GM23338 (cell line): Measurements from ENCODE around the gene TNNT2. TPM values are rescaled to one million over a fixed set of nuclear protein-coding genes. Genes with fewer than 3 reads are reported as not detected.

ENCODE experiments used
- ATAC-seq: fragments of 200-7000 bp; cut with Tn5 transposase; 3 replicates; pipeline ENCODE4 v1.9.1; 2020
- DNase-seq: peaks from one replicate; pipeline ENCODE4 v3.0.0-alpha.2; 2015; ENCODE audit warnings: low spot score
- H2AFZ ChIP-seq: fragments of 200-600 bp; sonication (generic); 2 replicates; pipeline ENCODE4 v1.8.0; 2016; ENCODE audit warnings: antibody characterized with exemption, mild to moderate bottlenecking, moderate library complexity
- H3F3A ChIP-seq: fragments of 200-600 bp; sonication (generic); replicated peaks from 2 replicates; pipeline ENCODE4 v1.8.0; 2017; ENCODE audit warnings: antibody characterized with exemption, mixed run types, low read depth
- H3K27ac ChIP-seq: fragments of 200-600 bp; sonication (generic); 2 replicates; pipeline ENCODE4 v1.6.1; 2016; ENCODE audit warnings: low read depth
- H3K27me3 ChIP-seq: fragments of 200-600 bp; sonication (generic); 2 replicates; pipeline ENCODE4 v1.8.0; 2016; ENCODE audit warnings: mild to moderate bottlenecking, mixed run types, moderate library complexity; ENCODE audit not compliant: insufficient read depth
- H3K36me3 ChIP-seq: fragments of 200-600 bp; sonication (generic); 2 replicates; pipeline ENCODE4 v1.8.0; 2016; ENCODE audit warnings: mild to moderate bottlenecking; ENCODE audit not compliant: insufficient read depth
- H3K4me1 ChIP-seq: fragments of 200-600 bp; sonication (generic); 2 replicates; pipeline ENCODE4 v1.8.0; 2016; ENCODE audit warnings: mild to moderate bottlenecking, moderate library complexity; ENCODE audit not compliant: insufficient read depth
- H3K4me2 ChIP-seq: fragments of 200-600 bp; sonication (generic); 2 replicates; pipeline ENCODE4 v1.7.1; 2017; ENCODE audit warnings: mixed run types
- H3K4me3 ChIP-seq: fragments of 200-600 bp; sonication (generic); 2 replicates; pipeline ENCODE4 v1.6.1; 2016; ENCODE audit warnings: mixed run types
- H3K79me2 ChIP-seq: fragments of 200-600 bp; sonication (generic); replicated peaks from 2 replicates; pipeline ENCODE4 v1.8.0; 2017; ENCODE audit warnings: mild to moderate bottlenecking; ENCODE audit not compliant: insufficient read depth
- H3K9me2 ChIP-seq: fragments of 200-600 bp; sonication (generic); 2 replicates; pipeline ENCODE4 v1.8.0; 2017; ENCODE audit not compliant: insufficient read depth
- H4K20me1 ChIP-seq: fragments of 200-600 bp; sonication (generic); replicated peaks from 2 replicates; pipeline ENCODE4 v1.8.0; 2017; ENCODE audit warnings: mild to moderate bottlenecking; ENCODE audit not compliant: insufficient read depth
- H3K27ac Mint-ChIP-seq: 2 replicates; pipeline ENCODE4 v1.8.0; 2020; ENCODE audit warnings: inconsistent platforms, mild to moderate bottlenecking, moderate library complexity, mixed read lengths
- H3K27me3 Mint-ChIP-seq: 3 replicates; pipeline ENCODE4 v1.8.0; 2022; ENCODE audit warnings: low read depth, mild to moderate bottlenecking, moderate library complexity, mixed read lengths, inconsistent platforms; ENCODE audit not compliant: insufficient read depth, poor library complexity
- H3K36me3 Mint-ChIP-seq: 3 replicates; pipeline ENCODE4 v1.8.0; 2021; ENCODE audit warnings: low read depth, mild to moderate bottlenecking, inconsistent platforms, moderate library complexity, mixed read lengths
- H3K4me1 Mint-ChIP-seq: 3 replicates; pipeline ENCODE4 v1.8.0; 2020; ENCODE audit warnings: mild to moderate bottlenecking, inconsistent platforms, mixed read lengths
- H3K4me3 Mint-ChIP-seq: 3 replicates; pipeline ENCODE4 v1.8.0; 2021; ENCODE audit warnings: moderate library complexity, mild to moderate bottlenecking, inconsistent platforms, mixed read lengths
- H3K9me3 Mint-ChIP-seq: 3 replicates; pipeline ENCODE4 v1.8.0; 2020; ENCODE audit warnings: moderate library complexity, mild to moderate bottlenecking, inconsistent platforms, mixed read lengths
- CREB1 ChIP-seq: fragments of 250-450 bp; sonication (Bioruptor Pico); IDR thresholded peaks from 2 replicates; pipeline ENCODE4 v1.5.0; 2020; ENCODE audit warnings: low read depth, mild to moderate bottlenecking, moderate library complexity
- EZH2 ChIP-seq: fragments of 200-600 bp; sonication (generic); IDR thresholded peaks from one replicate; pipeline ENCODE4 v1.8.0; 2017; ENCODE audit warnings: antibody characterized with exemption, mild to moderate bottlenecking, low read depth; ENCODE audit not compliant: unreplicated experiment
- EZH2phosphoT487 ChIP-seq: fragments of 200-600 bp; sonication (generic); IDR thresholded peaks from one replicate; pipeline ENCODE4 v1.8.1; 2018; ENCODE audit warnings: antibody characterized with exemption; ENCODE audit not compliant: unreplicated experiment
- JUNB ChIP-seq: IDR thresholded peaks from one replicate; pipeline ENCODE4 v1.6.1; 2016; ENCODE audit warnings: antibody characterized with exemption; ENCODE audit not compliant: unreplicated experiment
- NANOG ChIP-seq: IDR thresholded peaks from 2 replicates; pipeline ENCODE4 v1.6.1; 2016; ENCODE audit warnings: antibody characterized with exemption, borderline replicate concordance
- POLR2AphosphoS5 ChIP-seq: IDR thresholded peaks from 2 replicates; pipeline ENCODE4 v1.6.1; 2016; ENCODE audit warnings: antibody characterized with exemption, low read depth
- STAT1 ChIP-seq: IDR thresholded peaks from one replicate; pipeline ENCODE4 v1.6.1; 2016; ENCODE audit warnings: antibody characterized with exemption; ENCODE audit not compliant: unreplicated experiment
- ZNF331 ChIP-seq: fragments of 250-450 bp; sonication (Bioruptor Pico); IDR thresholded peaks from 2 replicates; pipeline ENCODE4 v1.5.0; 2020; ENCODE audit warnings: low read depth, mild to moderate bottlenecking, moderate library complexity
- polyA plus RNA-seq: library from polyadenylated mRNA; unstranded; fragments of >200 nt; fragmentation: Nextera tagmentation; extraction: Ambion mirVana; gene quantifications from 2 replicates; pipeline ENCODE4 v1.2.1, GENCODE V29; 2016
- total RNA-seq: library from RNA; depleted of rRNA; stranded (reverse); fragments of >200 nt; shearing (Covaris generic); gene quantifications from 2 replicates; pipeline ENCODE4 v1.2.3, GENCODE V29; 2014
- TF ChIP-seq, protein P1 (sequence below), 2 experiments: fragments of 200-600 bp in 1 of 2; sonication (generic) in 1 of 2; conservative IDR thresholded peaks; 2 replicates each; pipeline versions ENCODE4 v1.5.1 to v1.6.1; 2016 to 2017; ENCODE audit warnings: antibody characterized with exemption in 2 of 2, low read depth in 2 of 2, mild to moderate bottlenecking in 2 of 2, moderate library complexity in 1 of 2
- TF ChIP-seq, protein P2 (sequence below): IDR thresholded peaks from one replicate; pipeline ENCODE4 v1.6.1; 2018; ENCODE audit warnings: antibody characterized with exemption; ENCODE audit not compliant: unreplicated experiment
- TF ChIP-seq, protein P3 (sequence below): IDR thresholded peaks from 2 replicates; pipeline ENCODE4 v1.6.1; 2016; ENCODE audit warnings: antibody characterized with exemption

Gene TNNT2
- total and polyA plus RNA-seq, 2 experiments from 2014 or later = 7.5 to 19.1 TPM

- TF ChIP-seq, protein P1, sequence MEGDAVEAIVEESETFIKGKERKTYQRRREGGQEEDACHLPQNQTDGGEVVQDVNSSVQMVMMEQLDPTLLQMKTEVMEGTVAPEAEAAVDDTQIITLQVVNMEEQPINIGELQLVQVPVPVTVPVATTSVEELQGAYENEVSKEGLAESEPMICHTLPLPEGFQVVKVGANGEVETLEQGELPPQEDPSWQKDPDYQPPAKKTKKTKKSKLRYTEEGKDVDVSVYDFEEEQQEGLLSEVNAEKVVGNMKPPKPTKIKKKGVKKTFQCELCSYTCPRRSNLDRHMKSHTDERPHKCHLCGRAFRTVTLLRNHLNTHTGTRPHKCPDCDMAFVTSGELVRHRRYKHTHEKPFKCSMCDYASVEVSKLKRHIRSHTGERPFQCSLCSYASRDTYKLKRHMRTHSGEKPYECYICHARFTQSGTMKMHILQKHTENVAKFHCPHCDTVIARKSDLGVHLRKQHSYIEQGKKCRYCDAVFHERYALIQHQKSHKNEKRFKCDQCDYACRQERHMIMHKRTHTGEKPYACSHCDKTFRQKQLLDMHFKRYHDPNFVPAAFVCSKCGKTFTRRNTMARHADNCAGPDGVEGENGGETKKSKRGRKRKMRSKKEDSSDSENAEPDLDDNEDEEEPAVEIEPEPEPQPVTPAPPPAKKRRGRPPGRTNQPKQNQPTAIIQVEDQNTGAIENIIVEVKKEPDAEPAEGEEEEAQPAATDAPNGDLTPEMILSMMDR (conservative IDR thresholded peaks at IDR 0.05; ENCODE audit: low read depth in 2 of 2) = no peak
- no peak for TF ChIP-seq EZH2
- no peak for TF ChIP-seq EZH2phosphoT487
- no peak for TF ChIP-seq CREB1 (CRISPR knock-in tag)
- TF ChIP-seq, protein P2, sequence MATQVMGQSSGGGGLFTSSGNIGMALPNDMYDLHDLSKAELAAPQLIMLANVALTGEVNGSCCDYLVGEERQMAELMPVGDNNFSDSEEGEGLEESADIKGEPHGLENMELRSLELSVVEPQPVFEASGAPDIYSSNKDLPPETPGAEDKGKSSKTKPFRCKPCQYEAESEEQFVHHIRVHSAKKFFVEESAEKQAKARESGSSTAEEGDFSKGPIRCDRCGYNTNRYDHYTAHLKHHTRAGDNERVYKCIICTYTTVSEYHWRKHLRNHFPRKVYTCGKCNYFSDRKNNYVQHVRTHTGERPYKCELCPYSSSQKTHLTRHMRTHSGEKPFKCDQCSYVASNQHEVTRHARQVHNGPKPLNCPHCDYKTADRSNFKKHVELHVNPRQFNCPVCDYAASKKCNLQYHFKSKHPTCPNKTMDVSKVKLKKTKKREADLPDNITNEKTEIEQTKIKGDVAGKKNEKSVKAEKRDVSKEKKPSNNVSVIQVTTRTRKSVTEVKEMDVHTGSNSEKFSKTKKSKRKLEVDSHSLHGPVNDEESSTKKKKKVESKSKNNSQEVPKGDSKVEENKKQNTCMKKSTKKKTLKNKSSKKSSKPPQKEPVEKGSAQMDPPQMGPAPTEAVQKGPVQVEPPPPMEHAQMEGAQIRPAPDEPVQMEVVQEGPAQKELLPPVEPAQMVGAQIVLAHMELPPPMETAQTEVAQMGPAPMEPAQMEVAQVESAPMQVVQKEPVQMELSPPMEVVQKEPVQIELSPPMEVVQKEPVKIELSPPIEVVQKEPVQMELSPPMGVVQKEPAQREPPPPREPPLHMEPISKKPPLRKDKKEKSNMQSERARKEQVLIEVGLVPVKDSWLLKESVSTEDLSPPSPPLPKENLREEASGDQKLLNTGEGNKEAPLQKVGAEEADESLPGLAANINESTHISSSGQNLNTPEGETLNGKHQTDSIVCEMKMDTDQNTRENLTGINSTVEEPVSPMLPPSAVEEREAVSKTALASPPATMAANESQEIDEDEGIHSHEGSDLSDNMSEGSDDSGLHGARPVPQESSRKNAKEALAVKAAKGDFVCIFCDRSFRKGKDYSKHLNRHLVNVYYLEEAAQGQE = no peak
- no peak for TF ChIP-seq ZNF331
- no peak for TF ChIP-seq POLR2AphosphoS5
- no peak for TF ChIP-seq STAT1
These were observed 23.4 kb upstream of the TNNT2 start (continued) for GRCh38 chr1:201400852-201401230.

- Histone ChIP-seq H3K4me1 (peaks cover 18% of the 10 kb centered on the region), H3K9me2 (no peaks in the 10 kb centered on the region), H4K20me1 (no peaks in the 10 kb centered on the region), H3K27ac (no peak overlapping the region), H3K4me3 (peak overlapping the region; percentile 81), H3K4me2 (peak overlapping the region; percentile 97), H2AFZ (peak overlapping the region; percentile 97; the same call in 1 of the 2 replicates), H3F3A (0 out of 2 replicates have a peak, but pooled peaks cover 5% of the 10 kb centered on the region), H3K27me3 (peaks cover 28% of the 10 kb centered on the region), H3K79me2 (no peaks in the 10 kb centered on the region), H3K36me3 (no peaks in the 10 kb centered on the region)
- peak overlapping the region; percentile 67 for H3K4me3 Mint-ChIP-seq
- H3K4me1 Mint-ChIP-seq = peaks cover 21% of the 10 kb centered on the region
- H3K9me3 Mint-ChIP-seq = no peaks in the 10 kb centered on the region
- no peak for TF ChIP-seq JUNB
- no peak for TF ChIP-seq EZH2
- TF ChIP-seq, protein P3, sequence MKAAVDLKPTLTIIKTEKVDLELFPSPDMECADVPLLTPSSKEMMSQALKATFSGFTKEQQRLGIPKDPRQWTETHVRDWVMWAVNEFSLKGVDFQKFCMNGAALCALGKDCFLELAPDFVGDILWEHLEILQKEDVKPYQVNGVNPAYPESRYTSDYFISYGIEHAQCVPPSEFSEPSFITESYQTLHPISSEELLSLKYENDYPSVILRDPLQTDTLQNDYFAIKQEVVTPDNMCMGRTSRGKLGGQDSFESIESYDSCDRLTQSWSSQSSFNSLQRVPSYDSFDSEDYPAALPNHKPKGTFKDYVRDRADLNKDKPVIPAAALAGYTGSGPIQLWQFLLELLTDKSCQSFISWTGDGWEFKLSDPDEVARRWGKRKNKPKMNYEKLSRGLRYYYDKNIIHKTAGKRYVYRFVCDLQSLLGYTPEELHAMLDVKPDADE = no peak
- TF ChIP-seq EZH2phosphoT487 = no peak
- TF ChIP-seq, protein P1 (conservative IDR thresholded peaks at IDR 0.05; ENCODE audit: low read depth in 2 of 2) = no peak
- no peak for TF ChIP-seq NANOG
- peaks cover 23% of the 10 kb centered on the region for H3K27me3 Mint-ChIP-seq
- H3K27ac Mint-ChIP-seq = no peak overlapping the region
- H3K36me3 Mint-ChIP-seq = no peaks in the 10 kb centered on the region
- peak; percentile 12 for ATAC-seq
- no peak for DNase-seq
These were observed 22.9 kb upstream of the TNNT2 start for GRCh38 chr1:201400212-201400851.
